HT-29 (cell line): Measurements from ENCODE around the gene UBFD1. TPM values are rescaled to one million over a fixed set of nuclear protein-coding genes. Genes with fewer than 3 reads are reported as not detected.
"Not testable (repeated sequence)": the region's sequence is repeated elsewhere in the genome, so short reads cannot be mapped to it uniquely, and the experiment has no call there.

Source experiments
- DNase-seq: peaks from one replicate; pipeline ENCODE4 v3.0.0-alpha.2; 2015; ENCODE audit warnings: low spot score
- total RNA-seq: library from RNA; depleted of rRNA; stranded (reverse); fragments of >200 nt; shearing (Covaris generic); gene quantifications from 2 replicates; pipeline ENCODE4 v1.2.3, GENCODE V29; 2014

Gene UBFD1
- total RNA-seq, 1 experiment from 2014 or later = 94.4 TPM

DNA sequence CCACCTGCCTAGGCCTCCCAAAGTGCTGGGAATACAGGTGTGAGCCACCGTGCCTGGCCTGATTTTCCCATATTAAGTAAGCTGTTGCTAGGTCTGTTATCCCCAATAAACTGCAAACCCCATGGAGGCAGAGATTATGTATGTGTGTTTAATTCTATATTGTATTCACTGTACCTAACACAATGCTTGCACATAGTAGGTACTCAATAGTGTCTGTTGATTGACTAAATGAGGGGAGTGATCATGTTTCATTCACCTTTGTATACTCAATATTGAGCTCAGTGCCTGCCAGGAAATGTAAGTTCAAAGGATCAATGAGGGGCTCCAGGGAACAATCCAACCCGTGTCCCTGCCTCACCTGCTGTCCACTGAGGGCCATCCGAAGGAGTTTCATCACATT, 32.6 kb upstream of the UBFD1 start:
- DNase-seq = no peak

DNA sequence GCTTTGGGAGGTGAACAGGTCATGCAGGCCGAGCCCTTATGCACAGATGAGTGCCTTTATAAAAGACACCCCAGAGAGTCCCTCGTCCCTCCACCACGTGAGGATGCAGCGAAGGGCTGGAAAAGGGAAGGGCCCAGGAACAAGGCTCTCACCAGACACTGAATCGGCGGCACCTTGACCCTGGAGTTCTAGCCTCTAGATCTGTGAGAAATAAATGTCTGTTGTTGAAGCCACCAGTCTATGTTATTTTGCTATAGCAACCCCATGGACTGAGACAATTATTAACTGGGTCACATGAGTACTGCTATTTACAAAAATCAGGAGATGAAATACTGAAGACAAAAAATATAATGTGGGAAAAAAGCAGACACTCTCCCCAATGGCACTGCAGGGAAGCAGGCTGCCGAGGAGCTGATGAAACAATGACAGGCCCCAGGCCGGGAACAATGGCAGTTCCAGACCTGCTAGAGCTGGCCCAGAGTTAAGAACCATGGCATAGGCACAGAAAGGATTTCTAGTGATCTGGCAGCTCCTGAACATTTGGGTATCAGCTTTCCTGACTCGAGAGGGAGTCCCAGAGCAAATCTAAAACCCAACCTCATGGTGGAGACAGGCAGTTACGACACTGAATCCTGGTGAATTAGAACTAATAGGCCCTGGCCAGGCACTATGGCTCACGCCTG, 29.4 kb upstream of the UBFD1 start:
- no peak for DNase-seq

DNA sequence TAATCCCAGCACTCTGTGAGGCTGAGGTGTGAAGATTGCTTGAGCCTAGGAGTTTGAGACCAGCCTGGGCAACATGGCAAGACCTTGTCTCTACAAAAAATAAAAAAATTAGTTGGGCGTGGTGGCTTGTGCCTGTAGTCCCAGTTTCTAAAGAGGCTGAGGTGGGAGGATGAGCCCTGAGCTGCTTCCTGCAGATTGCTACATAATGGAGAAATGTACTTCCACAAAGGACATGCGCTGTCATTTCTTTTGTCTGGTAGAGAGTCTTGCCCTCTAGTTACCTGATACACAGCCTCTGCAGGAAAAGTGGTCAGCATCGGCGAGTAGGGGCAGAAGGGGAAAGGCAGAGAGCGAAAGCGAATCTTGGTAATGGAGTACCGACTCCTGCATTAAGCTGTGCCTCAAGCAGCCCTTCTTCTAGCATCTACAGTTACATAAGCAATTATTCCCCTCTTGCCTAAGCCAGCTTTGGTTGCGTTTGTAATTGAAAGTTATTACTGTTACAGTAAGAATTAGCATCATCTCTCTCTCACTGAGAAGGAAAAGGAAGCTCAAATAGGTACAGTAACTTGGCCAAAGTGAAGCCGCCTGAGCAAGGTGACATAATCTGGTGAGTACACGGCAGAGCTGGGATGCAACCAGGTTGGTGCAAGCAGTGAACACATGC, 28.8 kb upstream of the UBFD1 start:
- DNase-seq = no peak

DNA sequence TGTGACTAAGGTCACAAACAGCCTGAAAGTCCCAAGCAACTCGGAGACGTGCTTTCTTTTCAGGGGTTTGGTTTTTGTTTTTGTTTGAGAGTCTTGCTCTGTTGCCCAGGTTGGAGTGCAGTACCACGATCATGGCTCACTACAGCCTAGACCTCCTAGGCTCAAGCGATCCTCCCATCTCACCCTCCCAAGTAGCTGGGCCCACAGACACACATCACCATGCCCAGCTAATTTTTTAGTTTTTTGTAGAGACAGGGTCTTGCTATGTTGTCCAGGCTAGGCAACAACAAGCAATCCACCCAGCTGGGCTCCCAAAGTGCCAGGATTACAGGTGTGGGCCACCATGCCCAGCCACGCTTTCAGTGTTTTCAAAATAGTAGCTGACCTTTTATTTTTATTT, 27.5 kb upstream of the UBFD1 start:
- no peak for DNase-seq

DNA sequence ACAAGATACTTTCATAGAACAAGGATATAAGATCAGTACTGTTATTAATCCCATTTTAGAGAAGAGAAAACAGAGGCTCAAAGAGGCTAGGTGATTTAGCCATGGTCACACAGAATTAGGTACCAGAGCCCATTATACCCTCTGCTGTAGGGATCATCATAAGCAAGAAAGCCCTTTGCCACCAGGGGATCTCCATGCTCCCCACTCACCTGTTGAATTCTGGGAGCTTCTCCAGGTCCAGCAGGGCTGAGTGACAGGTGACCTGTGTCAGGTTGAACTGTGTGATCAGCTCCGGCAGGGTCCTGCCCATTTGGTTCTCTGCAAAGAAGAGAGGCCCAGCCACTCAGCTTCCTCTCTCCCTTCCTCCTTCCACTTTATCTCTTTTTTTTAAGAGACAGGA, 25.1 kb upstream of the UBFD1 start:
- DNase-seq = no peak

DNA sequence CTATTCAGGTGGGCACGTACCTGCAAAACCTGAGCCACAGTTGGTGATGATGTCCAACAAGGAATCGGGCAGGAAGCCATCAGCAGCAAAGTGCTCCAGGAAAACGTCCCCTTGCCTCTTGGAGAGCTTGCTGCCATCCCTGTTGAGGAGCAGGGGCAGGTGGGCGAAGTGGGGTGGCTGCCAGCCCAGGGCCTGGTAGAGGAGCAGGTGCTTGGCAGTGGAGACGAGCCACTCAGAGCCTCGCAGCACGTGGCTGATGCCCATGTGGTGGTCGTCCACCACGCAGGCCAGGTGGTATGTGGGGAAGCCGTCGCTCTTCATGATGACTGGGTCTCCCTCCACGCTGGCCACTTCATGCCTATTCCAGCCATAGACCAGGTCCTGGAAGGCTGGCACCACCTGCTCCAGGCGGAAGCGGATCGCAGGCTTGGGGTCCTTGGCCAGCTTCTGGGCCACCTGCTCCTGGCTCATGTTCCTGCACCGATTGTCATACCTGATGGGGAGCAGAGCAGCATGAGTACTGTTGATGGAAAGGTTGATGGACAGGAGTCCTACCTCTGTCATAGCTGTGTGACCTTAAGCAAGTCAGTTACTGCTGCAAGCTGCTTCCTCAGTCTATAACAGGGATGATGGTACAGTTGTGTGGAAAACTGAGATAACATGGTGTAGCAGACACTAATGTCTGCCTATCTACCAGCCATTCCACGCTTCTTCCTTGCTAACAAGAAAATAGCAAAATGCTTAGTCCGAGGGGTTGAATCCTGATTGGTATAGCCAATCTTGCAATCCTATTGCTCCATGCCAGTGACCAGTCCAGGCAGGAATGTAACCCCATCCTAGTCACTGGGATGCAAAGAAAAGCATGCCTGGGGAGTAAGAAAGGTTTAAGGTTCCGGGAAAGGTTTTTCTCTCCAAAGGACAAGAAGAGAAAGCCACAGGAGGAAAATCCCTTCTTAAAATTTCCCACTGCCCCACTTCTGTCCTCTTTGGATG, 22.4 kb upstream of the UBFD1 start:
- no peak for DNase-seq

DNA sequence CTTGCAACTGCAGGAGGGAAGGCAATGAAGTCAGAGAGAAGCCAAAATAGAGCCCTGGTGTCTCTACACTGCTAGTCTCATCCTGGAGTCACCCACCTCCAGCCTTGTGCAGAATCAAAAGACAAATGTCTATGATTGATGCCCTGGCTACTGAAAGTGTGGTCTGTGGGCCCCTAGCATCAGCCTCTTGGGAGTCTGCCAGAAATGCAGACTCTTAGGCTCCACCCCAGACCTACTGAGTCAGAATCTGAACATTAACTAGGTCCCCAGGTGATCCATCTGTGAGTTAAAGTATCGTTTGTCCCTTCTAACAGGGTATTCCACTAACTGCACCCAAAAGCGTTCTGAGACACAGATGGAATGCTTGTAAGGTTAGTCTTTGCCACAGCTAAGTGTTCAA, 21.6 kb upstream of the UBFD1 start:
- DNase-seq = no peak

DNA sequence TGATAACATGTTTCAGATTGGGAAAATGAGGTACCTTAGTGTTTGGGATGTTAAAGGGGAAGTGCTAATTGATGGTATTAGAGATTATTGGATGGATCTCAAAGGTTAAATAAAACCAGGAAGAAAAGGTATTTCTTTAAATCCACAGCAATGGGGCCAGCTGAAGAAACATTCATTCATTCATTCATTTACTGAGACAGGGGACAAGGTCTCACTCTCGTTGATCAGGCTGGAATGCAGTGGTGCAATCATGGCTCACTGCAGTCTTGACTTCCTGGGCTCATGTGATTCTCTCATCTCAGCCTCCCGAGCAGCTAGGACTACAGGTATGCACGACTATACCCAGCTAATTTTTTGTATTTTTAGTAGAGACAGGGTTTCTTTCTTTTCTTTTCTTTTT, 20.1 kb upstream of the UBFD1 start:
- no peak for DNase-seq

DNA sequence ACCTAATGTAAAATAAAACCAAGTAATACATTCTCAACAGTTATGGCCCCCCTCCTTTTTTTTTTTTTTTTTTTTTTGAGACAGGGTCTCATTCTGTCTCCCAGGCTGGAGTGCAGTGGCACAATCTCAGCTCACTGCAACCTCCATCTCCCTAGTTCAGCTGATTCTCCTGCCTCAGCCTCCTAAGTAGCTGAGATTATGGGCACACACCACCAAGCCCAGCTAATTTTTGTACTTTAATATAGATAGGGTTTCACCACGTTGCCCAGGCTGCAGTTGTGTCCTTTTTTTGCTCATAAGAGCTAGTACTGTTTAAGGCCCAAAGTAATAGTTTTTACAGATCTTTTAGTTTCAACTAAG, 18.6 kb upstream of the UBFD1 start:
- DNase-seq = no peak

DNA sequence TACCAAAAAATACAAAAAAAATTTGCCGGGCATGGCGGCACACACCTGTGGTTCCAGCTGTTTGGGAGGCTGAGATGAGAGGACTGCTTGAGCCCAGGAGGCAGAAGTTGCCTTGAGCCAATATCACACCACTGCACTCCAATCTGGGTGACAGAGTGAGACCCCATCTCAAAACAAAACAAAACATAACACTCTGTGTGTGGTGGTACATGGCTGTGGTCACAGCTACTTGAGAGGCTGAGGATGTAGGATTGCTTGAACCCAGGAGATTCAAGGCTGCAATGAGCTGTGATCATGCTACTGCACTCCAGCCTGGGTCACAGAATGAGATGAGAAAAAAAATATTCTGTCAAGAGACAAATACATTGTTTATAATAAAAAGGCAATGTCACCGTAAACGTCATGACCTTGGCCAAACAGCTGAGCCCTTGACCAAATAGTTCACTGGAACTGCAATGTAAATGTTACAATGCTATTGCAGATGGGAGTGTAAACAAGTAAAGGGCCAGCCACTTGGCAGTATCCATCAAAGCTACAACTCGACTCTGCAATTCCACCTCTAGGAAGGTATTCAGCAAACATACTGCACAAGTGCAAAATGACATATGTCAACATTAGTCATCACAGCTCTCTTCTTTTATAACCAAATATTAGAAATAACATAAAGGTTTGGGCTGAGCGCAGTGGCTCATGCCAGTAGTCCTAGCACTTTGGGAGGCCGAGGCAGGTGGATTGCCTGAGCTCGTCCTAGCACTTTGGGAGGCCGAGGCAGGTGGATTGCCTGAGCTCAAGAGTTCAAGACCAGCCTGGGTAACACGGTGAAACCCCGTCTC, 17.3 kb upstream of the UBFD1 start:
- DNase-seq = no peak

DNA sequence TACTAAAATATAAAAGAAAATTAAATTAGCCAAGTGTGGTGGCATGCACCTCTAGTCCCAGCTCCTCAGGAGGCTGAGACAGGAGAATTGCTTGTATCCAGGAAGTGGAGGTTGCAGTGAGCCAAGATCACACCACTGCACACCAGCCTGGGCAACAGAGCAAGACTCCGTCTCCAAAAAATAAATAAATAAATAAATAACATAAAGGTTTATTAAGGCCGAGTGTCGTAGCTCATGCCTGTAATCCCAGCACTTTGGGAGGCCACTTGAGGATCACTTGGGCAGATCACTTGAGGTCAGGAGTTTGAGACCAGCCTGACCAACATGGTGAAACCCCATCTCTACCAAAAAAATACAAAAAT, 16.7 kb upstream of the UBFD1 start:
- not testable (repeated sequence) for DNase-seq

DNA sequence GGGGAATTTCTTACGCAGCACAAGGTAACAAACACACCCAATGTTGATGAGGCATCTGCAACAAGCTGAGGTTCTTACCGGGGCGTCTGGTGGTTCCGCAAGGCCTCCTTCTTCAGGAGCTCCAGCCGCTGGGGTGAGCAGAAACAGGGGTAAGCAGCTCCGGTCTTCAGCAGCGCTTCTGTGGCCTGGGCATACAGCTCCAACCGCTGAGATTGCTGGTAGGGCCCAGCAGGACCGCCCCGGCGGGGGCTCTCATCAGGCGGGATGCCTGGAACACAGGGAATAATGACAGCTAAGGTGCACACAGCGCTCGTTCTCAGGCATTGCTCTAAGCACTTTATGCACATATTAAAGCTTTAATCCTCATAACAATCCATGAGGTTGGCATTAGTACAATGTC, 13.1 kb upstream of the UBFD1 start:
- no peak for DNase-seq

DNA sequence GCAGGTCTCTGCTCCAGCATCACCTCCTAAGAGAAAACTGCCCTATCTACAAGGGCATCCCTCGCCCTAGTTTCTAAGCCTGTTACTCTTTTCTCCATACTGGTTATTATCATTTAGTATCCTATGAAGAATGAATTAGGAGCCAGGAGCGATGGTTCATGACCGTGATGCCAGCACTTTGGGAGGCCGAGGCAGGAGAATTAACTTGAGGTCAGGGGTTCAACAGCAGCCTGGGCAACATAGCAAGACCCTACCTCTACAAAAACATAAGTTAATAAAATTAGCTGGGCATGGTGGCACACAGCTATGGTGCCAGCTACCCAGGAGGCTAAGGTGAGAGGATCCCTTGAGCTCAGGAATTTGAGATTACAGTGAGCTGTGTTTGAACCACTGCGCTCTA, 7.6 kb upstream of the UBFD1 start:
- no peak for DNase-seq

DNA sequence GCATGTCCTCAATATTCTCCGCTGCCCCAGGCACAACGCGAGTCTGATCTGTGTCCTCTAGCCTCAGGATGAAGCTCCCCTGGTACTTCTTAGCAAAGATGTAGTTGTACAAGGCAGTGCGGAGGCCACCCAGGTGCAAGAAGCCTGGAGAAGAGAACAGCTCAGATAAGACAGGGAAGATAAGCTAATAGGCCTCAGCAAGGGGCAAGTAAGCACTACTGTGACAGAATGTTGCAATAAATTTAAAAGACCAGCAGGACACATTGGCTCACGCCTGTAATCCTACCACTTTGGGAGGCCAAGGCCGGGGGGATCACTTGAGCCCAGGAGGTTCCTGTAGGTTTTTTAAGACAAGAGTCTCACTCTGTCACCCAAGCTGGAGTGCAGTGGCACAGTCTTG, 5.4 kb upstream of the UBFD1 start:
- DNase-seq = no peak

DNA sequence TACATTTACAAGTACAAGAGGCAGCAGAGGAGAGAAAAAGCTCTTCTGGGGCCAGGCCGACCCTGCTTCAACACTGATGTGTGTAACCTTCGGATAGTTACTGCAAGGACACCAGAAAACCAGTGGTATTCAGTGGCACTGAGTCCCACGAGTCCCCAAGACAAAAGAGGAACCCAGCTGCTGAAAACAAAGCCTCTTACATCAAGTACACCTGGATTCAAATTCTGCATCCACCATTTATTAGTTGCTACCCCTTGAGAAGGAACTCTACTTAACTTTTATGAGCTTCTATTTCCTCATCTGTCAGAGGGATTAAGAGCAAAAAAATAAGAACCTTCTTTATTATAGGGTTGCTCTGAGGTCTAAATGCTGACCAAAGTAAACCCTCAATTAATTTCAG, 3.0 kb upstream of the UBFD1 start:
- no peak for DNase-seq

DNA sequence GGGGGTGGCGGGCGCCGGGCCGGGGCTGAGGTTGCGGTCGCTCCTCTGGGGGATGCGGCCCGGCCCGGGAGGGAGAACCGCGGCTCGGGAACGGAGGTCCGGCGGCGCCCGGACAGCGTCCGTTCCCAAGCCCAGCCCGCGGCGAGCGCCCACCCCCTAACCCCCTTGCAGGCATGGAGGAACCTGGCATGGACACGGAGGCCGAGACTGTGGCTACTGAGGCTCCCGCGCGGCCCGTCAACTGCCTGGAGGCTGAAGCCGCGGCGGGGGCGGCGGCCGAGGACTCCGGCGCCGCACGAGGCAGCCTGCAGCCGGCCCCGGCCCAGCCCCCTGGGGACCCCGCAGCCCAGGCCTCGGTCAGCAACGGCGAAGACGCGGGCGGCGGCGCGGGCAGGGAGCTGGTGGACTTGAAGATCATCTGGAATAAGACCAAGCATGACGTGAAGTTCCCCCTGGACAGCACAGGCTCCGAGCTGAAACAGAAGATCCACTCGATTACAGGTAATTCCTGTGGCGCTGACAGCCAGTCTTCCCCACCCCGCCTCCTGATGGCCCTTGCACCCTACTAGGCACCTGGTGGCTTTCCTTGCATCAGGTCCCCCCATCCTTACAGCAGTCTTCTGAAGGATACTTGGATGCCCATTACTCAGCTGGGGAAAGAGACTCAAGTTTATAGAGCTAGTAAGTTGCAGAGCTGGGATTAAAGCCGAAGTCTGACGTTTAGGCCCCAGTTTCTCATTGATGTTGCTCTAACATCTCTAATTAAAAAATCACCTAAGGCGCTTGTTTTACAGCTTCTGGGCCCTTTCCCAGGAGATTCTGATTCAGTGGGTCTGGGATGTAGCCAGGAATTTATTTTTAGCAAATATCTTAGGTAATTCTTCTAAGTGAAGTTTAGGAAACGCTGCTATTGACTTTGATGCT, 514 bp downstream of the UBFD1 start:
- peak; percentile 20 for DNase-seq

DNA sequence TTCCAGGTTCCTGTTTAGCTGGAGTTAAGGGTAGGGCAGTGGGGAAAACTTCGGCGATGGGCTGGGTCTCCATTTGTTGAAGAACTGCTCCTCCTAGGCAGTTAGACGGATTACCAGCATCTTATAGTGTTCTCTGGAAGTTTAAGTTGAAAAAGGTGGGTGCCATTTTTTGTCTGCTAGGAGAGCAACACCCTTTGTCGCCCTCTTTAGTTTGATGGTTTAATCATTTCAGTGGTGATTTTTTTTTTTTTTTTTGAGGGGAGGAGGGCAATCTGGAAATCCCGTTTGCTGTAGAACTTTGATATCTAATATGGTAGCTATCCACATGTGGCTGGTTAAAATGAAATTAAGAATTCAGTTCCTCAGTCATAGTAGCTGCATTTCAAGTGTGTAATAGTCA, 4.1 kb downstream of the UBFD1 start:
- no peak for DNase-seq

DNA sequence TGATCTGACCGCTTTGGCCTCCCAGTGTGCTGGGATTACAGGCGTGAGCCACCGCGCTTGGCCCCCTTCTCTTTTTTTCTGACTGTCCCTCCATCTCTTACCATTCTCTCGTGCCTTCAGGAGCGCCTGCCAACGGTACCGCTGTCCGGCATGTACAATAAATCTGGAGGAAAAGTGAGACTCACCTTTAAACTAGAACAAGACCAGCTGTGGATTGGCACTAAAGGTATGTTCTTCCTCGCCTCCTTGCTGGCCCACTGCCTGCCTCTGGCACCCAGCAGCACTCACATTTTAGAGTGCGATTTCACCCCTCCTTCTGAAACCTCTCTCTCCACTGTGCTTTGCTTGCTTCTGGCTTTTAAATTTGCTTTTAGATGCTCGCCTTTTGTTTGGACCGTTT, 5.0 kb downstream of the UBFD1 start:
- DNase-seq = no peak

DNA sequence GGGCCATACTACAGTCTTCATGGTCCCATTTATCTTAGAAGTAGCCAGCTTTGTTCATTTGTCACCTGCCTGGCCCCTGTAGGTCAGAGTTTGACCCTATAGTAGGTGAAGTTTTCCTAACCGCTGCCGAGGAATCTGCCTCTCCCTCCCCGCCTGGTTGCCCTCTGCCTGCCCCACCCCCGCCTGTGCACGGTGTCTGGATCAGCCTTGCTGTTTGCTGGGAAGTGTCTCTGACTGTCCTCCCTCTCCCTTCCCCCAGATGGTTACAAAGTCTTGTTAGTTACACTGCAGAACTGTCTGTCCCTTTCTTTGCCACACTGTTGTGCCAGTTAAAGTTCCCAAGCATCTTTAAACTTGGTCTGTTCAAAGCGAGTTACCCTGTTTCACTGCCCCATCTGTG, 5.7 kb downstream of the UBFD1 start:
- no peak for DNase-seq

DNA sequence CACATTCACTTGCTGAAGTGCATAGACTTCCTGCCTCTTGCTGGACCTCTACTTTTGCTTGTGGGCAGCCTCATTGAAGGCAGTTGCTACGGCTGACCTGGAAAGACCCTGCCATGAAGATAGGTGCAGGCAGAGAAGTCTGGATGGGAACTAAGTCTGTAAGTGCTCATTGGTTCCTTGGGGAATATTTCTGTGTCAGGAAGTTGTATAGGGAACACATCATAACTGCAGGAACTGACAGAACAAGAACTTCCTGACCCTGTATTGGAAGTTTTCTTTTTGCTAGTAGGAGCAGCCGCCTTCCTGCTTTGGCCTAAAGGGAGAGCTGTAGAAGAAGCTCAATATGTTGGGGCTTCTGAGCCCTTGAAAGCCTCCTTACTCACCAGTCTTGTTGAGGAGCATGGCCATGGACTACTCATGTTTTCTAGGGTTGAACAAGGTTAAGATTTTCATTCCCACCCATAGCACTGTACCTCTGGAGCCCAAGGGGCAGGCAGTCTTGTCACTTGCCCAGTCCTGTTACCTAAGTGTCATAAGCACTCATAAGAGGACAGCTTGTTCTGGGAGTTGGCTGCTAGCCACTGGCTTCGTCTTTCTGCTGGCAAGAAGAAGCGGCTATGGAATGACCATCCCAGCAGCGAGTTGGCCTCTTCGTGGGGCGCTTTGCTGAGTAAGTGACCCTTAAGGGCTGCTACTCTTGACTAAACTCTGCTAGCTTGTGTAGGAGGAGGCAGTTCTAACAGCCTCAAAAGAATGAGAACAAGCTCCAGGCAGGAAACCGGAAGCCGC, 7.2 kb downstream of the UBFD1 start:
- no peak for DNase-seq
